Trophoblast cell (in vitro differentiated cells and primary cell): ENCODE data around the gene MYPOP.

Experiments
- DNase-seq, 2 donors: peaks; one replicate each; pipeline ENCODE4 v3.0.0-alpha.2; 2016
- H2AFZ ChIP-seq: 2 replicates; pipeline ENCODE4 v1.6.1; 2013; ENCODE audit warnings: low read length, moderate library complexity, mild to moderate bottlenecking; ENCODE audit not compliant: insufficient read depth, poor library complexity
- H2AK5ac ChIP-seq: 2 replicates; pipeline ENCODE4 v1.6.1; 2013; ENCODE audit warnings: mild to moderate bottlenecking, low read length
- H2BK120ac ChIP-seq: 2 replicates; pipeline ENCODE4 v1.6.1; 2013; ENCODE audit warnings: low read length, mild to moderate bottlenecking, moderate library complexity; ENCODE audit not compliant: insufficient read depth, poor library complexity
- H2BK12ac ChIP-seq: 2 replicates; pipeline ENCODE4 v1.6.1; 2013; ENCODE audit warnings: mild to moderate bottlenecking, low read length, moderate library complexity
- H2BK5ac ChIP-seq: 2 replicates; pipeline ENCODE4 v1.6.1; 2013; ENCODE audit warnings: low read length, low read depth, moderate library complexity, mild to moderate bottlenecking; ENCODE audit not compliant: poor library complexity
- H3K14ac ChIP-seq: 2 replicates; pipeline ENCODE4 v1.6.1; 2013; ENCODE audit warnings: mild to moderate bottlenecking, low read length
- H3K18ac ChIP-seq: 2 replicates; pipeline ENCODE4 v1.6.1; 2013; ENCODE audit warnings: mild to moderate bottlenecking, low read length
- H3K23ac ChIP-seq: 2 replicates; pipeline ENCODE4 v1.6.1; 2013; ENCODE audit warnings: low read length
- H3K27ac ChIP-seq: 2 replicates; pipeline ENCODE4 v1.5.1; 2013; ENCODE audit warnings: low read depth, mild to moderate bottlenecking, inconsistent platforms, low read length, moderate library complexity
- H3K27me3 ChIP-seq: 2 replicates; pipeline ENCODE4 v1.6.1; 2013; ENCODE audit warnings: inconsistent platforms, mild to moderate bottlenecking, low read length, moderate library complexity; ENCODE audit not compliant: insufficient read depth
- H3K36me3 ChIP-seq, 2 experiments: 1 replicate in 1 of 2; 2 replicates in 1 of 2; pipeline ENCODE4 v1.6.1; 2013; ENCODE audit warnings: low read length in 2 of 2, mild to moderate bottlenecking in 2 of 2, moderate library complexity in 1 of 2; ENCODE audit not compliant: insufficient read depth in 2 of 2, control insufficient read depth in 1 of 2
- H3K4ac ChIP-seq: 2 replicates; pipeline ENCODE4 v1.6.1; 2013; ENCODE audit warnings: low read depth, mild to moderate bottlenecking, low read length, moderate library complexity
- H3K4me1 ChIP-seq, 2 experiments: 1 replicate in 1 of 2; 2 replicates in 1 of 2; pipeline ENCODE4 v1.6.1; 2013; ENCODE audit warnings: low read length in 2 of 2, mild to moderate bottlenecking in 2 of 2, moderate library complexity in 1 of 2; ENCODE audit not compliant: insufficient read depth in 2 of 2, control insufficient read depth in 1 of 2
- H3K4me2 ChIP-seq: 2 replicates; pipeline ENCODE4 v1.6.1; 2013; ENCODE audit warnings: inconsistent platforms, mild to moderate bottlenecking, low read length, moderate library complexity
- H3K4me3 ChIP-seq: 2 replicates; pipeline ENCODE4 v1.5.1; 2013; ENCODE audit warnings: mild to moderate bottlenecking, low read depth, low read length, inconsistent platforms
- H3K79me1 ChIP-seq: one replicate; pipeline ENCODE4 v1.6.1; 2013; ENCODE audit warnings: low read length
- H3K79me2 ChIP-seq: 2 replicates; pipeline ENCODE4 v1.6.1; 2013; ENCODE audit warnings: low read length, mild to moderate bottlenecking; ENCODE audit not compliant: control insufficient read depth, insufficient read depth, poor library complexity
- H3K9ac ChIP-seq: 2 replicates; pipeline ENCODE4 v1.6.1; 2013; ENCODE audit warnings: mild to moderate bottlenecking, low read length
- H3K9me3 ChIP-seq: 2 replicates; pipeline ENCODE4 v1.6.1; 2013; ENCODE audit warnings: low read depth, mild to moderate bottlenecking, control low read depth, inconsistent platforms, low read length; ENCODE audit not compliant: insufficient read depth
- H4K12ac ChIP-seq: 2 replicates; pipeline ENCODE4 v1.6.1; 2013; ENCODE audit warnings: low read depth, mild to moderate bottlenecking, low read length, moderate library complexity
- H4K8ac ChIP-seq: 2 replicates; pipeline ENCODE4 v1.6.1; 2013; ENCODE audit warnings: low read depth, mild to moderate bottlenecking, low read length, moderate library complexity
- H4K91ac ChIP-seq: one replicate; pipeline ENCODE4 v1.6.1; 2013; ENCODE audit warnings: low read depth, mild to moderate bottlenecking, low read length, moderate library complexity
- WGBS: extraction: QIAGEN DNeasy Blood & Tissue Kit; methylation state at CpG from one replicate; pipeline ENCODE4 v1.1.7; 2013; ENCODE audit warnings: missing lambda C conversion rate; ENCODE audit not compliant: insufficient read length, insufficient coverage; ENCODE audit errors: extremely low coverage; 5-methylcytosine and 5-hydroxymethylcytosine counted together

MYPOP gene

GRCh38 chr19:45854167-45854778 lies 48.1 kb downstream of the MYPOP start:
- H2BK12ac ChIP-seq, result no peak overlapping the region
- H3K23ac ChIP-seq, result no peak overlapping the region
- peak overlapping the region; percentile 2 for H3K4me3 ChIP-seq
- H3K4me1 ChIP-seq, result no peaks in the 10 kb centered on the region
- H2BK120ac ChIP-seq, result no peak overlapping the region
- no peak for DNase-seq
- no peaks in the 10 kb centered on the region for H3K79me1 ChIP-seq
- H2AK5ac ChIP-seq, result no peak overlapping the region
- H3K27ac ChIP-seq, result no peak overlapping the region
- H3K27me3 ChIP-seq, result no peaks in the 10 kb centered on the region
- no CpG with 5 or more reads among the region's 16 CpGs for WGBS
- H3K9me3 ChIP-seq, result peaks cover 2% of the 10 kb centered on the region
- no peak overlapping the region for H2BK5ac ChIP-seq
- no peak overlapping the region for H4K12ac ChIP-seq
- no peak overlapping the region for H3K18ac ChIP-seq
- no peaks in the 10 kb centered on the region for H3K79me2 ChIP-seq
- no peak overlapping the region for H3K4ac ChIP-seq
- H3K14ac ChIP-seq, result no peak overlapping the region
- H3K36me3 ChIP-seq, result peaks cover 49 to 59% of the 10 kb centered on the region in 2 experiments
- H2AFZ ChIP-seq, result no peak overlapping the region
- H4K91ac ChIP-seq, result no peak overlapping the region
- H4K8ac ChIP-seq, result no peak overlapping the region
- no peak overlapping the region for H3K4me2 ChIP-seq
- H3K9ac ChIP-seq, result no peak overlapping the region

DNA sequence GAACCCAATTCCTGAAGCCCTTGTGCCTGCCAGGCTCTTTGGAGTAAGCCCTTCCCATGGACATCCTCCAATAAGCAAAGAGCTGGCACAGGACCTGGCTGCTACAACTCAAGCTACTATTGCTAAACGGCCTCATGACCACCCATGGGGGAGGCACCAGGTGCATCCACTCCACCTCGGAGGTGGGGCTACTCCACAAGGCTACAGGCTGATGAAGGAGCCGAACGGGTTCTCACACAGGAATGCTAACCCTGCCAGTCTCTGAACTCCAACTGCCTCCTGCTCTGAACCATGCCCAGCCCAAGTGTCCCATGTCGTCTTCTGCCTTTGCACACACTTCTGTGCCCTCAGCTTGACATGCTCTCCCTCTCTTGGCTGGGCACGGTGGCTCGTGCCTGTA lies 49.4 kb downstream of the MYPOP start:
- Histone ChIP-seq H2AFZ (no peak overlapping the region), H3K4ac (no peak overlapping the region), H3K9ac (no peak overlapping the region), H4K8ac (no peak overlapping the region), H4K12ac (no peak overlapping the region), H3K79me1 (no peaks in the 10 kb centered on the region), H3K18ac (no peak overlapping the region), H2BK120ac (no peak overlapping the region), H3K4me2 (no peak overlapping the region), H3K9me3 (peaks cover 2% of the 10 kb centered on the region), H3K4me1 (no peaks in the 10 kb centered on the region), H2BK5ac (no peak overlapping the region), H3K36me3 (peaks cover 55 to 67% of the 10 kb centered on the region in 2 experiments), H4K91ac (no peak overlapping the region), H3K14ac (no peak overlapping the region), H2AK5ac (no peak overlapping the region), H3K4me3 (no peak overlapping the region), H3K23ac (no peak overlapping the region), H3K27ac (no peak overlapping the region), H3K27me3 (no peaks in the 10 kb centered on the region), H3K79me2 (no peaks in the 10 kb centered on the region), H2BK12ac (no peak overlapping the region)
- no CpG with 5 or more reads among the region's 7 CpGs for WGBS
- DNase-seq, result peak; percentile 53 to 55

DNA sequence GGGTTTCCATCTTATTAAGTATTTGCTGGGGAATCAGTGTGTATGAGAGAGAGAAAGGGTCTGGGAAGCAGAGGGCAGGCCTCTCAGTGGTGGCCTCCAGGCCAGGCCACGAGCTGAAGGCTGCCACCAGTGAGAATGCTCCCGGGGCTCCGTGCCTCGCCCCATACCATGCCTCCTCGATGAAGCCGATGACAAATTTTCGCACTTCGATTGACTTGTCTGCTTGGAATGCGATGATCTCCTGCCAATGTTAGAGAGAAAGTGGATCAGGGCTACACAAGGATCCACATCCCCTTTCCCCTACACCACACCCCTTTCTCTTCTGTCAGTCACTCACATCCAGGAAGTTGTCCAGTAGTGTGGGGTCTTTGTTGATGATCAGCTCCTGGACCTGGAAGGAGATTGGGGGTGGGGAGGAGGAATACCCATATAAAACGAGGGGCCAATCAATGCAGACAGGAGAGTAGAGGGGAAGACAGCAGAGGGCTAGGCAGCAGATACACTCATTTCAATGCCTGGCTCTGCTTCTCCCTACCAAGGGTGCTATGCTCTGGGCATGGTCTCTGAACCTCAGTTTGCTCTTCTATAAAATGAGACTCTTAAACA lies 50.2 kb downstream of the MYPOP start:
- no CpG with 5 or more reads among the region's 10 CpGs for WGBS
- Histone ChIP-seq H2AK5ac (no peak overlapping the region), H2BK5ac (no peak overlapping the region), H3K9me3 (peaks cover 2% of the 10 kb centered on the region), H2BK12ac (no peak overlapping the region), H3K27me3 (no peaks in the 10 kb centered on the region), H3K18ac (no peak overlapping the region), H3K14ac (no peak overlapping the region), H4K8ac (no peak overlapping the region), H3K9ac (no peak overlapping the region), H4K12ac (no peak overlapping the region), H3K4me2 (no peak overlapping the region), H2BK120ac (no peak overlapping the region), H4K91ac (no peak overlapping the region), H3K79me1 (no peaks in the 10 kb centered on the region), H3K4me3 (no peak overlapping the region), H2AFZ (no peak overlapping the region), H3K4ac (no peak overlapping the region), H3K36me3 (peaks cover 61 to 73% of the 10 kb centered on the region in 2 experiments), H3K79me2 (no peaks in the 10 kb centered on the region), H3K27ac (no peak overlapping the region), H3K23ac (no peak overlapping the region), H3K4me1 (no peaks in the 10 kb centered on the region)
- DNase-seq, result peak; percentile 65 to 73

DNA sequence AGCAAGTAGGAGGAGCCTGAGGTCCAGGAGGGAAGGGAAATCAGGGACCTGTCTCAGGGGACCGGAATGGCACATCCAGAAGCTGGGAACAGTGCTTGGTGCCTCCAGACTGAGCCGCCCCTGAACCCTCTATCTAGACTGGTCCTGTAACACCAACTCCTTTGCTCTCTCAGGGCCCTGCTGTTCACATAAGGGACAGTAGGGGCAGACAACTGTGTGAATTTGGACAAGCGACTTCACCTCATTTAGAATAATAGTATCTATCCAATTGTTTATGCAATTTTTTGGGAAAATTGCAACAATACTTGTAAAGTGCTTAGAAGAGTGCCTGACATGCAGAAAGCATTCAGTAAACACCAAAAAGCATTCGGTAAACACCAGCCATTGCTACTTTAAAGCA lies 53.5 kb downstream of the MYPOP start:
- WGBS, result no CpG with 5 or more reads among the region's 4 CpGs
- no peak overlapping the region for H3K18ac ChIP-seq

More for the DNA sequence above, 53.5 kb downstream of the MYPOP start:
- Histone ChIP-seq H3K4me3 (no peak overlapping the region), H3K23ac (no peak overlapping the region), H3K14ac (no peak overlapping the region), H3K9ac (no peak overlapping the region), H3K9me3 (no peaks in the 10 kb centered on the region), H3K4me1 (no peaks in the 10 kb centered on the region), H4K91ac (no peak overlapping the region), H3K36me3 (peaks cover 58 to 73% of the 10 kb centered on the region in 2 experiments), H3K79me1 (no peaks in the 10 kb centered on the region), H2AK5ac (no peak overlapping the region), H2BK120ac (no peak overlapping the region), H2BK12ac (no peak overlapping the region), H3K4ac (no peak overlapping the region), H3K4me2 (no peak overlapping the region), H4K8ac (no peak overlapping the region), H3K79me2 (no peaks in the 10 kb centered on the region), H2BK5ac (no peak overlapping the region), H2AFZ (no peak overlapping the region), H3K27ac (no peak overlapping the region), H4K12ac (no peak overlapping the region), H3K27me3 (no peaks in the 10 kb centered on the region)
- no peak for DNase-seq
